H1 (cell line): ENCODE measurements around the gene SNAP47. TPM values are rescaled to one million over a fixed set of nuclear protein-coding genes. Genes with fewer than 3 reads are reported as not detected.

Source experiments
- CTCF ChIA-PET: fragments of 300-600 bp; sonication (Branson Sonifier 250); formaldehyde crosslinking; loops from one replicate; lab custom pipeline; 2021; ENCODE audit not compliant: partially characterized antibody; lab: Charles Lee
- POLR2A ChIA-PET: fragments of 300-600 bp; sonication (Branson Sonifier 250); formaldehyde crosslinking; loops from one replicate; lab custom pipeline; 2021; ENCODE audit warnings: inconsistent platforms; ENCODE audit not compliant: partially characterized antibody; lab: Charles Lee
- DNase-seq, 2 experiments: peaks; one replicate each; pipeline versions ENCODE4 v3.0.0 to v3.0.0-alpha.2; 2010 to 2022; ENCODE audit warnings: low spot score in 2 of 2, low read depth in 1 of 2, mixed read lengths in 1 of 2
- FAIRE-seq: peaks from 2 replicates; lab custom pipeline; 2011; peaks lifted over from hg19 to GRCh38; lab: Jason Lieb, UNC
- H2AFZ ChIP-seq: 2 replicates; pipeline ENCODE4 v1.8.1; 2012; ENCODE audit warnings: low read length, inconsistent platforms
- H2AK5ac ChIP-seq: 2 replicates; pipeline ENCODE4 v1.6.1; 2013; ENCODE audit warnings: low read depth, low read length
- H2BK120ac ChIP-seq: replicated peaks from 2 replicates; pipeline ENCODE3; 2013; ENCODE audit warnings: low read depth, low read length, inconsistent platforms
- H2BK12ac ChIP-seq: 2 replicates; pipeline ENCODE4 v1.6.1; 2013; ENCODE audit warnings: low read depth, low read length
- H2BK15ac ChIP-seq: 2 replicates; pipeline ENCODE4 v1.6.1; 2013; ENCODE audit warnings: low read length
- H2BK20ac ChIP-seq: 2 replicates; pipeline ENCODE4 v1.6.1; 2013; ENCODE audit warnings: low read length
- H2BK5ac ChIP-seq: 2 replicates; pipeline ENCODE4 v1.6.1; 2013; ENCODE audit warnings: low read depth, low read length
- H3K14ac ChIP-seq: 2 replicates; pipeline ENCODE4 v1.6.1; 2013; ENCODE audit warnings: inconsistent platforms; ENCODE audit not compliant: insufficient read length
- H3K18ac ChIP-seq: 2 replicates; pipeline ENCODE4 v1.6.1; 2013; ENCODE audit warnings: low read length; ENCODE audit errors: extremely low read depth
- H3K23ac ChIP-seq: 2 replicates; pipeline ENCODE4 v1.6.1; 2013; ENCODE audit warnings: inconsistent platforms; ENCODE audit not compliant: insufficient read length
- H3K23me2 ChIP-seq: 2 replicates; pipeline ENCODE4 v1.6.1; 2013; ENCODE audit warnings: low read depth, low read length
- H3K27ac ChIP-seq: 2 replicates; pipeline ENCODE4 v1.6.1; 2011; ENCODE audit warnings: low read depth, low read length, inconsistent platforms
- H3K27me3 ChIP-seq, 4 experiments: replicated peaks in 1 of 4; 1 replicate in 1 of 4; 2 replicates in 3 of 4; pipeline versions ENCODE4 v1.6.1 to v1.8.1; 2011 to 2013; ENCODE audit warnings: low read length in 3 of 4, mild to moderate bottlenecking in 3 of 4, inconsistent platforms in 2 of 4, mixed read lengths in 2 of 4, moderate library complexity in 1 of 4; ENCODE audit not compliant: control insufficient read depth in 3 of 4, insufficient read depth in 3 of 4; ENCODE audit errors: extremely low read depth in 1 of 4
- H3K36me3 ChIP-seq, 4 experiments: 2 replicates each; pipeline versions ENCODE4 v1.6.1 to v1.8.1; 2011 to 2013; ENCODE audit warnings: mild to moderate bottlenecking in 4 of 4, low read length in 3 of 4, moderate library complexity in 2 of 4, control low read depth in 1 of 4, inconsistent platforms in 1 of 4; ENCODE audit not compliant: insufficient read depth in 4 of 4, control insufficient read depth in 2 of 4
- H3K4ac ChIP-seq: replicated peaks from 2 replicates; pipeline ENCODE3; 2013; ENCODE audit warnings: low read length, low read depth, mixed read lengths, inconsistent platforms; ENCODE audit not compliant: insufficient read length
- H3K4me1 ChIP-seq, 4 experiments: replicated peaks in 1 of 4; 1 replicate in 1 of 4; 2 replicates in 3 of 4; pipeline versions ENCODE4 v1.6.1 to v1.8.1; 2011 to 2013; ENCODE audit warnings: low read length in 3 of 4, inconsistent platforms in 2 of 4, mixed read lengths in 1 of 4; ENCODE audit not compliant: insufficient read depth in 4 of 4, control insufficient read depth in 3 of 4
- H3K4me2 ChIP-seq, 2 experiments: 2 replicates each; pipeline versions ENCODE4 v1.6.1 to v1.8.1; 2011 to 2013; ENCODE audit warnings: low read depth in 2 of 2, low read length in 2 of 2, control low read depth in 1 of 2, inconsistent platforms in 1 of 2, mild to moderate bottlenecking in 1 of 2; ENCODE audit not compliant: insufficient read depth in 1 of 2
- H3K4me3 ChIP-seq, 4 experiments: fragments of 200-600, 300-600 bp in 1 of 4; sonication (generic), shearing (Covaris generic), sonication (Bioruptor Twin) in 1 of 4; 2 replicates each; pipeline versions ENCODE4 v1.5.1 to v1.8.1; 2011 to 2016; ENCODE audit warnings: low read length in 4 of 4, low read depth in 3 of 4, control low read depth in 2 of 4, inconsistent platforms in 2 of 4, mild to moderate bottlenecking in 2 of 4, mixed read lengths in 1 of 4, moderate library complexity in 1 of 4; ENCODE audit not compliant: insufficient read depth in 2 of 4; ENCODE audit errors: extremely low read depth in 1 of 4
- H3K56ac ChIP-seq: replicated peaks from 2 replicates; pipeline ENCODE3; 2013; ENCODE audit warnings: low read depth, mild to moderate bottlenecking, mixed read lengths, low read length, inconsistent platforms; ENCODE audit not compliant: insufficient read length
- H3K79me1 ChIP-seq: 2 replicates; pipeline ENCODE4 v1.6.1; 2013; ENCODE audit warnings: low read depth, low read length, control low read depth
- H3K79me2 ChIP-seq, 2 experiments: 2 replicates each; pipeline versions ENCODE4 v1.6.1 to v1.8.1; 2012 to 2013; ENCODE audit warnings: low read length in 2 of 2, mild to moderate bottlenecking in 2 of 2, inconsistent platforms in 1 of 2; ENCODE audit not compliant: insufficient read depth in 2 of 2, control insufficient read depth in 1 of 2
- H3K9ac ChIP-seq, 4 experiments: replicated peaks in 1 of 4; 1 replicate in 1 of 4; 2 replicates in 3 of 4; pipeline versions ENCODE4 v1.6.1 to v1.8.1; 2011 to 2013; ENCODE audit warnings: low read depth in 3 of 4, low read length in 3 of 4, control low read depth in 2 of 4, mild to moderate bottlenecking in 2 of 4, moderate library complexity in 2 of 4, inconsistent platforms in 1 of 4; ENCODE audit errors: extremely low read depth in 1 of 4
- H3K9me3 ChIP-seq, 2 experiments: 2 replicates each; pipeline versions ENCODE4 v1.6.1 to v1.8.1; 2012 to 2013; ENCODE audit warnings: mild to moderate bottlenecking in 2 of 2, moderate library complexity in 2 of 2, control low read depth in 1 of 2, inconsistent platforms in 1 of 2, low read depth in 1 of 2, low read length in 1 of 2, mixed read lengths in 1 of 2; ENCODE audit not compliant: insufficient read depth in 2 of 2
- H4K20me1 ChIP-seq, 2 experiments: replicated peaks in 1 of 2; 2 replicates each; pipeline versions ENCODE3 to v1.8.1; 2011 to 2013; ENCODE audit warnings: inconsistent platforms in 2 of 2, low read length in 2 of 2, mild to moderate bottlenecking in 1 of 2; ENCODE audit not compliant: insufficient read depth in 2 of 2, control insufficient read depth in 1 of 2
- H4K5ac ChIP-seq: 2 replicates; pipeline ENCODE4 v1.6.1; 2013; ENCODE audit warnings: low read length, low read depth, mixed read lengths, inconsistent platforms; ENCODE audit not compliant: insufficient read length
- H4K8ac ChIP-seq: 2 replicates; pipeline ENCODE4 v1.8.0; 2013; ENCODE audit warnings: mild to moderate bottlenecking, moderate library complexity, low read length, inconsistent platforms; ENCODE audit not compliant: insufficient read depth; ENCODE audit errors: extremely low read depth
- H4K91ac ChIP-seq: replicated peaks from 2 replicates; pipeline ENCODE3; 2013; ENCODE audit warnings: low read length, mixed read lengths, inconsistent platforms; ENCODE audit not compliant: insufficient read length
- CHD1 ChIP-seq: IDR thresholded peaks from 2 replicates; pipeline ENCODE4 v1.6.1; 2012; ENCODE audit warnings: low read depth, low read length, improper control_type of control experiment
- CHD2 ChIP-seq: IDR thresholded peaks from 2 replicates; pipeline ENCODE4 v1.6.1; 2012; ENCODE audit warnings: low read length, improper control_type of control experiment
- JUND ChIP-seq: IDR thresholded peaks from 2 replicates; pipeline ENCODE4 v1.6.1; 2011; ENCODE audit warnings: mild to moderate bottlenecking, improper control_type of control experiment, low read length
- KDM1A ChIP-seq: fragments of 200-600, 300-600 bp; sonication (generic); IDR thresholded peaks from 2 replicates; pipeline ENCODE4 v1.7.1; 2016; ENCODE audit warnings: mild to moderate bottlenecking, low read length, borderline replicate concordance
- KDM5A ChIP-seq: fragments of 200-600 bp; IDR thresholded peaks from 2 replicates; pipeline ENCODE4 v1.7.1; 2012; ENCODE audit warnings: mild to moderate bottlenecking, low read length, inconsistent platforms, mixed read lengths
- MAFK ChIP-seq: IDR thresholded peaks from 2 replicates; pipeline ENCODE4 v1.6.1; 2012; ENCODE audit warnings: low read depth, mild to moderate bottlenecking, improper control_type of control experiment, low read length
- NRF1 ChIP-seq: IDR thresholded peaks from 2 replicates; pipeline ENCODE4 v1.6.1; 2011; ENCODE audit warnings: mild to moderate bottlenecking, low read depth, low read length, improper control_type of control experiment
- SAP30 ChIP-seq: fragments of 300-600 bp; sonication (generic); IDR thresholded peaks from 2 replicates; pipeline ENCODE4 v1.7.1; 2012; ENCODE audit warnings: low read length, moderate library complexity, mild to moderate bottlenecking, inconsistent platforms; ENCODE audit not compliant: insufficient read depth, insufficient replicate concordance
- TAF1 ChIP-seq: IDR thresholded peaks from 2 replicates; pipeline ENCODE4 v1.6.1; 2011; ENCODE audit warnings: mild to moderate bottlenecking, low read depth, low read length
- WGBS, 2 experiments: shearing (Covaris generic) in 1 of 2; methylation state at CpG; one replicate each; pipeline versions ENCODE4 v1.1.6 to v1.1.7; 2013 to 2015; ENCODE audit warnings: low lambda C conversion rate in 2 of 2, mixed read lengths in 2 of 2, inconsistent platforms in 1 of 2, low coverage in 1 of 2, missing lambda C conversion rate in 1 of 2; ENCODE audit not compliant: insufficient replicate concordance in 2 of 2, insufficient coverage in 1 of 2, insufficient read length in 1 of 2; ENCODE audit errors: extremely low coverage in 1 of 2, missing lambda C conversion rate in 1 of 2; 5-methylcytosine and 5-hydroxymethylcytosine counted together
- polyA plus RNA-seq, 7 experiments: library from polyadenylated mRNA; depleted of rRNA in 3 of 7; stranded (reverse) in 5 of 7; unstranded in 2 of 7; fragments of >200 nt in 5 of 7; fragments of 200-250 nt in 2 of 7; gene quantifications; 1 replicate in 5 of 7; 2 replicates in 1 of 7; 4 replicates in 1 of 7; pipeline versions ENCODE4 v1.2.1 to v1.2.3, GENCODE V29; 2011 to 2013; ENCODE audit warnings: missing spikeins in 2 of 7, mixed read lengths in 2 of 7
- total RNA-seq: library from RNA; stranded (reverse); fragmentation: NEBNext Ultra II Directional; extraction: Animal tissue kit (Norgen Biotek cat#: 25700); gene quantifications from 2 replicates; pipeline ENCODE4 v1.2.1, GENCODE V29; 2021
- TF ChIP-seq, protein P1 (sequence below): IDR thresholded peaks from 2 replicates; pipeline ENCODE4 v1.6.1; 2012; ENCODE audit warnings: inconsistent platforms
- TF ChIP-seq, protein P2 (sequence below): IDR thresholded peaks from 2 replicates; pipeline ENCODE4 v1.6.1; 2012; ENCODE audit warnings: inconsistent platforms

SNAP47 gene
- total and polyA plus RNA-seq, 2 of the 8 experiments (the other 6 are each of a cell fraction or from before 2014, with no cell fraction given): 37.6 to 42.2 TPM

DNA sequence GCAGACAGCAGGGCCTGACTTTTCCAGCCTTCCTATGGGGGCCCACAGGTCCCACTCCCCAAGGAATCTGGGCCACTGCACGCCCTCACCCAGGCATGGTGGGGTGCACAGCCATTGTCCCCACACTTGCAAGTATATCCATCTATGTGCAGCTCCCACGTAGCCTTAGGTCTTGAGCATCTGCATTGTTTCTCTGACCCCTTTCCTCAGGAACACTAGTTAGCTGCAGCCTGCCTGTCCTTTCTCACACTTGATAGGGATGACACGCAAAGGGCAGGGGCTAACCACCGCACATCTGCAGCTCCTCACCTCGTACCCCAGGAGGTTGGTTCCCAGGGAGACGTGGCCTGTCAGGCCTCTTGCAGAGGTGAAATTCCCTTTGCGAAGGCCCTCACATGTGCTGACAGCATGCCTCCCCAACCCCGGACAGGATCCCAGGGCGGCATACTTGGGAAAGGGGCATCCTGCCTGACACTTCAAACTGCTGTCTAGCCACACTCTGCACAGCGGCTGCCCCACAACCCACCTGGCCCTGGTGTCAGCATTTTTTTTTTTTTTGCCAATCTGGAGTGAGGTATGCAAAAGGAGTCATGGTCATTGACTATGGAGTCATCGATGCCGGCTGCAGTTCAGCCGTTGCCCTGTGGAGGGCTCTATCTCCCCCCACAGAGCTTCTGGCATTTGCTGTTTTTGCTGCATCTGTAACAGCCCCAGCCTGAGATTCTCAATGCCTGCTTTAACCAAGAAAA is 5.2 kb upstream of the SNAP47 start:
- no peak overlapping the region for H3K56ac ChIP-seq
- 0 out of 2 replicates have a peak overlapping the region, but pooled peaks have one; percentile 9 for H2BK15ac ChIP-seq
- no peak overlapping the region for H3K18ac ChIP-seq
- H3K4me1 ChIP-seq: peaks cover 0 to 19% (median 13%) of the 10 kb centered on the region in 4 experiments; a peak in 6 of 7 replicates
- H2BK5ac ChIP-seq: peak overlapping the region; percentile 26
- peaks cover 0 to 13% of the 10 kb centered on the region in 2 experiments; a peak in 2 of 4 replicates for H3K79me2 ChIP-seq
- no peak overlapping the region for H4K5ac ChIP-seq
- H2BK20ac ChIP-seq: no peak overlapping the region
- 53% methylated on average over 12 of the region's 13 CpGs; no CpG with 5 or more reads in 1 of the 2 experiments for WGBS, 2 experiments
- FAIRE-seq (peak; percentile 79), DNase-seq (peak; percentile 27 to 81)
- no peak overlapping the region for H3K23ac ChIP-seq
- H2BK120ac ChIP-seq: no peak overlapping the region
- H3K27me3 ChIP-seq: no peaks in the 10 kb centered on the region
- no peak overlapping the region; a peak in 2 of 8 replicates for H3K4me3 ChIP-seq
- H3K9ac ChIP-seq: no peak overlapping the region
- H4K8ac ChIP-seq: no peak overlapping the region; the same call in 1 of the 2 replicates
- H3K27ac ChIP-seq: no peak overlapping the region
- ChIA-PET POLR2A (interaction anchor here (0.7 to 1.9 kb wide), 7 partner anchors 9 to 729 kb away, joined by 3 to 5 read pairs (median 4); partner anchors contain the start of gene ZNF678), CTCF (interaction anchor here (0.6 to 2.9 kb wide), 33 partner anchors 8 to 1160 kb away, joined by 3 to 11 read pairs (median 4); no protein-coding TSS in a partner anchor)
- no peak overlapping the region for H3K14ac ChIP-seq
- H3K79me1 ChIP-seq: 0 out of 2 replicates have a peak, but pooled peaks cover 3% of the 10 kb centered on the region
- peaks cover 8% of the 10 kb centered on the region for H3K23me2 ChIP-seq
- H3K4me2 ChIP-seq: peak overlapping the region in 1 of 2 experiments; percentile 100; a peak in 3 of 4 replicates
- no peaks in the 10 kb centered on the region for H3K9me3 ChIP-seq
- H4K20me1 ChIP-seq: peaks cover 3 to 29% of the 10 kb centered on the region in 2 experiments
- no peak overlapping the region for H3K4ac ChIP-seq
- peak overlapping the region; percentile 75; the same call in 1 of the 2 replicates for H2BK12ac ChIP-seq
- H2AFZ ChIP-seq: no peak overlapping the region
- peaks cover 6 to 23% (median 11%) of the 10 kb centered on the region in 4 experiments; a peak in 6 of 8 replicates for H3K36me3 ChIP-seq
- H4K91ac ChIP-seq: no peak overlapping the region
- H2AK5ac ChIP-seq: peak overlapping the region; percentile 11; the same call in 1 of the 2 replicates
- TF ChIP-seq MAFK (peak; percentile 8; the same call in 1 of the 2 replicates), CHD1 (no peak), KDM5A (no peak), CHD2 (no peak), TAF1 (no peak), KDM1A (no peak), SAP30 (no peak), JUND (no peak), NRF1 (no peak)
- TF ChIP-seq, protein P1, sequence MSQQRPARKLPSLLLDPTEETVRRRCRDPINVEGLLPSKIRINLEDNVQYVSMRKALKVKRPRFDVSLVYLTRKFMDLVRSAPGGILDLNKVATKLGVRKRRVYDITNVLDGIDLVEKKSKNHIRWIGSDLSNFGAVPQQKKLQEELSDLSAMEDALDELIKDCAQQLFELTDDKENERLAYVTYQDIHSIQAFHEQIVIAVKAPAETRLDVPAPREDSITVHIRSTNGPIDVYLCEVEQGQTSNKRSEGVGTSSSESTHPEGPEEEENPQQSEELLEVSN: no peak; the same call in 1 of the 2 replicates
- TF ChIP-seq, protein P2, sequence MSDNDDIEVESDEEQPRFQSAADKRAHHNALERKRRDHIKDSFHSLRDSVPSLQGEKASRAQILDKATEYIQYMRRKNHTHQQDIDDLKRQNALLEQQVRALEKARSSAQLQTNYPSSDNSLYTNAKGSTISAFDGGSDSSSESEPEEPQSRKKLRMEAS: no peak
